Spleen (tissue), 11 donors: Measurements from ENCODE around the gene VANGL1. TPM values are rescaled to one million over a fixed set of nuclear protein-coding genes. Genes with fewer than 3 reads are reported as not detected.
"Not testable (repeated sequence)": the region's sequence is repeated elsewhere in the genome, so short reads cannot be mapped to it uniquely, and the experiment has no call there.

Source experiments
- DNase-seq: peaks from one replicate; pipeline ENCODE4 v3.0.0-alpha.2; 2020
- H3K27ac ChIP-seq, 8 donors: fragments of 200-600 bp; sonication (generic) in 7 of 8; 1 replicate in 4 of 8; 2 replicates in 4 of 8; pipeline versions ENCODE4 v1.5.0 to v1.8.0; 2016 to 2021; ENCODE audit warnings: inconsistent platforms in 4 of 8, mild to moderate bottlenecking in 4 of 8, moderate library complexity in 1 of 8
- H3K27me3 ChIP-seq, 7 donors: fragments of 200-600 bp; sonication (generic) in 6 of 7; replicated peaks in 1 of 7; 1 replicate in 4 of 7; 2 replicates in 3 of 7; pipeline versions ENCODE4 v1.5.0 to v1.8.0; 2016 to 2021; ENCODE audit warnings: inconsistent platforms in 3 of 7, mild to moderate bottlenecking in 1 of 7
- H3K36me3 ChIP-seq, 6 donors: fragments of 200-600 bp; sonication (generic) in 5 of 6; 1 replicate in 4 of 6; 2 replicates in 2 of 6; pipeline versions ENCODE4 v1.5.0 to v1.8.0; 2016 to 2021; ENCODE audit warnings: inconsistent platforms in 2 of 6
- H3K4me1 ChIP-seq, 6 donors: fragments of 200-600 bp; sonication (generic) in 5 of 6; 1 replicate in 3 of 6; 2 replicates in 3 of 6; pipeline versions ENCODE4 v1.5.0 to v1.8.0; 2016 to 2021; ENCODE audit warnings: inconsistent platforms in 3 of 6
- H3K4me3 ChIP-seq, 8 donors: fragments of 200-600 bp; sonication (generic) in 7 of 8; 1 replicate in 4 of 8; 2 replicates in 4 of 8; pipeline versions ENCODE4 v1.5.0 to v1.8.0; 2016 to 2021; ENCODE audit warnings: inconsistent platforms in 4 of 8, mild to moderate bottlenecking in 4 of 8, moderate library complexity in 2 of 8
- H3K9me3 ChIP-seq, 8 donors: fragments of 200-600 bp; sonication (generic) in 7 of 8; 1 replicate in 4 of 8; 2 replicates in 4 of 8; pipeline versions ENCODE4 v1.5.0 to v1.8.0; 2016 to 2021; ENCODE audit warnings: inconsistent platforms in 4 of 8
- CTCF ChIP-seq, 11 experiments: fragments of 200-600 bp in 7 of 11; fragments of 450-650 bp in 4 of 11; sonication (generic) in 4 of 11; IDR thresholded peaks in 8 of 11; conservative IDR thresholded peaks in 3 of 11; 1 replicate in 7 of 11; 2 replicates in 4 of 11; pipeline versions ENCODE4 v1.4.0 to v1.8.0; 2016 to 2021; ENCODE audit warnings: antibody characterized with exemption in 11 of 11, inconsistent platforms in 4 of 11, mild to moderate bottlenecking in 1 of 11
- POLR2A ChIP-seq, 3 donors: fragments of 450-650 bp; IDR thresholded peaks; one replicate each; pipeline ENCODE4 v1.5.1; 2017; ENCODE audit warnings: antibody characterized with exemption in 3 of 3, mild to moderate bottlenecking in 1 of 3
- POLR2AphosphoS5 ChIP-seq, 3 donors: sonication (generic); formaldehyde crosslinking; IDR thresholded peaks; one replicate each; pipeline ENCODE4 v1.5.1; 2017; ENCODE audit warnings: antibody characterized with exemption in 3 of 3
- WGBS, 5 donors: extraction: QIAGEN DNeasy Blood & Tissue Kit in 3 of 5; methylation state at CpG; one replicate each; pipeline versions ENCODE4 v1.1.5 to v1.1.7; 2013 to 2018; 5-methylcytosine and 5-hydroxymethylcytosine counted together
- intact Hi-C: fragments of 100-400 bp; cut with DNase I; formaldehyde crosslinking; loops from one replicate; pipeline ENCODE4 v1.15.0; 2023; ENCODE audit warnings: low total_unique reads
- polyA plus RNA-seq, 3 donors: library from polyadenylated mRNA; stranded (reverse); fragments of 200-250 nt; gene quantifications; one replicate each; pipeline ENCODE4 v1.2.1, GENCODE V29; 2013
- total RNA-seq, 7 donors: library from RNA; depleted of rRNA in 3 of 7; stranded (reverse); fragments of >200 nt in 3 of 7; fragmentation: NEBNext Ultra II Directional in 4 of 7; extraction: Animal tissue kit (Norgen Biotek cat#: 25700) in 4 of 7; gene quantifications; one replicate each; pipeline versions ENCODE4 v1.1.0 to v1.2.1, GENCODE V29; 2016 to 2021
- donor health status: healthy with polysubstance abuse.
- donor health status: DM: no; HTN: no; CAD: no; lungs with moderate emphysema.
- donor health status: DM: no; HTN: no; CAD: no.
- donor health status: Bipolar disorder and iron deficiency.
- donor health status: healthy.
- donor health status: DM: no; HTN: no; CAD: no.
- donor health status: DM: yes; HTN: yes; CAD: no.

VANGL1 gene
- total and polyA plus RNA-seq, 10 donors, result 0.24 to 7.0 (median 4.3) TPM

GRCh38 chr1:115624859-115625258 is 16.9 kb upstream of the VANGL1 start:
- Histone ChIP-seq H3K9me3 (peaks cover 0 to 35% (median 27%) of the 10 kb centered on the region in 8 donors), H3K27me3 (no peaks in the 10 kb centered on the region), H3K4me3 (no peak overlapping the region), H3K4me1 (no peaks in the 10 kb centered on the region), H3K27ac (no peak overlapping the region), H3K36me3 (no peaks in the 10 kb centered on the region)
- intact Hi-C loops, result no loop called here
- no peak for TF ChIP-seq POLR2AphosphoS5 (IDR thresholded peaks at IDR 0.05)
- no peak for TF ChIP-seq CTCF (IDR thresholded peaks at IDR 0.05 in 8 of 11, conservative IDR thresholded peaks at IDR 0.05 in 3 of 11)
- no peak for TF ChIP-seq POLR2A (IDR thresholded peaks at IDR 0.05)
- WGBS, 5 donors, result 83 to 100% (median 86%) methylated on average over 1 of the region's 1 CpG
- no peak for DNase-seq

GRCh38 chr1:115630342-115630741 is 11.4 kb upstream of the VANGL1 start:
- WGBS, 5 donors, result 63 to 76% (median 71%) methylated on average over 2 of the region's 2 CpGs
- Histone ChIP-seq H3K4me3 (no peak overlapping the region), H3K27me3 (no peaks in the 10 kb centered on the region), H3K4me1 (no peaks in the 10 kb centered on the region), H3K27ac (no peak overlapping the region), H3K36me3 (no peaks in the 10 kb centered on the region), H3K9me3 (peaks cover 0 to 18% (median 2%) of the 10 kb centered on the region in 8 donors)
- DNase-seq, result no peak
- intact Hi-C loops, result no loop called here
- TF ChIP-seq POLR2A (IDR thresholded peaks at IDR 0.05) (no peak), CTCF (IDR thresholded peaks at IDR 0.05 in 8 of 11, conservative IDR thresholded peaks at IDR 0.05 in 3 of 11) (no peak), POLR2AphosphoS5 (IDR thresholded peaks at IDR 0.05) (no peak)

- Histone ChIP-seq H3K9me3 (peaks cover 0 to 36% (median 19%) of the 10 kb centered on the region in 8 donors), H3K4me3 (no peak overlapping the region), H3K4me1 (no peaks in the 10 kb centered on the region), H3K36me3 (no peaks in the 10 kb centered on the region), H3K27me3 (no peaks in the 10 kb centered on the region), H3K27ac (no peak overlapping the region)
- no peak for DNase-seq
- 77 to 94% (median 92%) methylated on average over 4 of the region's 4 CpGs for WGBS, 5 donors
- TF ChIP-seq POLR2AphosphoS5 (IDR thresholded peaks at IDR 0.05) (no peak), CTCF (IDR thresholded peaks at IDR 0.05 in 8 of 11, conservative IDR thresholded peaks at IDR 0.05 in 3 of 11) (no peak), POLR2A (IDR thresholded peaks at IDR 0.05) (no peak)
- intact Hi-C loops, result no loop called here
Measured at GRCh38 chr1:115632251-115633026, 9.3 kb upstream of the VANGL1 start.

- WGBS, 5 donors, result 88 to 100% (median 91%) methylated on average over 1 of the region's 1 CpG
- intact Hi-C loops, result not testable (repeated sequence)
Measured at GRCh38 chr1:115633606-115634005, 8.2 kb upstream of the VANGL1 start.

GRCh38 chr1:115637247-115637646 is 4.5 kb upstream of the VANGL1 start:
- intact Hi-C loops, result not testable (repeated sequence)

More at GRCh38 chr1:115633606-115634005, 8.2 kb upstream of the VANGL1 start:
- peaks cover 0 to 39% (median 25%) of the 10 kb centered on the region in 8 donors for H3K9me3 ChIP-seq
- not testable (repeated sequence) for H3K27ac ChIP-seq, H3K27me3 ChIP-seq, H3K4me3 ChIP-seq, H3K4me1 ChIP-seq, H3K36me3 ChIP-seq, DNase-seq

More at GRCh38 chr1:115637247-115637646, 4.5 kb upstream of the VANGL1 start:
- WGBS, 5 donors, result 85 to 100% (median 92%) methylated on average over 1 of the region's 1 CpG
- not testable (repeated sequence) for DNase-seq, H3K4me1 ChIP-seq, H3K36me3 ChIP-seq, H3K27ac ChIP-seq, H3K4me3 ChIP-seq
- Histone ChIP-seq H3K27me3 (peaks cover 0 to 31% (median 5%) of the 10 kb centered on the region in 7 donors), H3K9me3 (peaks cover 0 to 53% (median 35%) of the 10 kb centered on the region in 8 donors)
